Endodermal cell (in vitro differentiated cells): Measurements from ENCODE around the gene DERA. TPM values are rescaled to one million over a fixed set of nuclear protein-coding genes. Genes with fewer than 3 reads are reported as not detected.
A peak's percentile ranks its signal among the peaks of the same experiment; 100 is the strongest.

ENCODE experiments used
- DNase-seq: peaks from one replicate; pipeline ENCODE4 v3.0.0-alpha.2; 2017
- H3K27ac ChIP-seq: 2 replicates; pipeline ENCODE4 v1.5.1; 2013; ENCODE audit warnings: mild to moderate bottlenecking, low read depth, low read length, moderate library complexity
- H3K27me3 ChIP-seq: 2 replicates; pipeline ENCODE4 v1.6.1; 2013; ENCODE audit warnings: mild to moderate bottlenecking, low read length, moderate library complexity; ENCODE audit not compliant: insufficient read depth, control insufficient read depth, poor library complexity, severe bottlenecking
- H3K36me3 ChIP-seq: 2 replicates; pipeline ENCODE4 v1.7.0; 2013; ENCODE audit warnings: mild to moderate bottlenecking, low read length, moderate library complexity; ENCODE audit not compliant: control insufficient read depth, insufficient read depth
- H3K4me1 ChIP-seq: one replicate; pipeline ENCODE4 v1.7.0; 2013; ENCODE audit warnings: low read length; ENCODE audit not compliant: control insufficient read depth, insufficient read depth
- H3K4me3 ChIP-seq: 2 replicates; pipeline ENCODE4 v1.5.1; 2013; ENCODE audit warnings: mild to moderate bottlenecking, low read length, moderate library complexity
- H3K9ac ChIP-seq: 2 replicates; pipeline ENCODE4 v1.6.1; 2013; ENCODE audit warnings: mild to moderate bottlenecking, low read length, moderate library complexity; ENCODE audit not compliant: poor library complexity, severe bottlenecking; ENCODE audit errors: extremely low read depth
- H3K9me3 ChIP-seq: 2 replicates; pipeline ENCODE4 v1.6.1; 2013; ENCODE audit warnings: mild to moderate bottlenecking, low read length, moderate library complexity; ENCODE audit not compliant: control insufficient read depth
- H3K27ac Mint-ChIP-seq: 2 replicates; pipeline ENCODE4 v1.8.0; 2020; ENCODE audit warnings: mixed read lengths
- H3K27me3 Mint-ChIP-seq: 2 replicates; pipeline ENCODE4 v1.8.0; 2021; ENCODE audit warnings: mild to moderate bottlenecking, mixed read lengths; ENCODE audit not compliant: insufficient read depth
- H3K36me3 Mint-ChIP-seq: 2 replicates; pipeline ENCODE4 v1.8.0; 2020; ENCODE audit warnings: low read depth, mixed read lengths
- H3K4me1 Mint-ChIP-seq: 2 replicates; pipeline ENCODE4 v1.8.0; 2020; ENCODE audit warnings: mixed read lengths
- H3K4me3 Mint-ChIP-seq: 2 replicates; pipeline ENCODE4 v1.8.0; 2020; ENCODE audit warnings: mild to moderate bottlenecking, moderate library complexity, mixed read lengths
- H3K9me3 Mint-ChIP-seq: 2 replicates; pipeline ENCODE4 v1.8.0; 2020; ENCODE audit warnings: mild to moderate bottlenecking, mixed read lengths
- WGBS, 2 experiments: methylation state at CpG; one replicate each; pipeline versions ENCODE4 v1.1.5 to v1.1.7; 2013; ENCODE audit warnings: missing lambda C conversion rate in 2 of 2, mixed read lengths in 1 of 2; ENCODE audit not compliant: insufficient coverage in 1 of 2, insufficient read length in 1 of 2; 5-methylcytosine and 5-hydroxymethylcytosine counted together
- total RNA-seq, 2 donors: library from RNA; stranded (reverse); fragmentation: NEBNext Ultra II Directional in 1 of 2; extraction: Animal tissue kit (Norgen Biotek cat#: 25700) in 1 of 2; gene quantifications; 2 replicates in 1 of 2; 3 replicates in 1 of 2; pipeline ENCODE4 v1.2.1, GENCODE V29; 2021
- TF ChIP-seq, protein P1 (sequence below): fragments of 200-600 bp; sonication (generic); conservative IDR thresholded peaks from 2 replicates; pipeline ENCODE4 v1.5.0; 2021; ENCODE audit warnings: antibody characterized with exemption, mild to moderate bottlenecking

DERA gene
- total RNA-seq, 2 donors from 2014 or later: 81.7 to 125 TPM

DNA sequence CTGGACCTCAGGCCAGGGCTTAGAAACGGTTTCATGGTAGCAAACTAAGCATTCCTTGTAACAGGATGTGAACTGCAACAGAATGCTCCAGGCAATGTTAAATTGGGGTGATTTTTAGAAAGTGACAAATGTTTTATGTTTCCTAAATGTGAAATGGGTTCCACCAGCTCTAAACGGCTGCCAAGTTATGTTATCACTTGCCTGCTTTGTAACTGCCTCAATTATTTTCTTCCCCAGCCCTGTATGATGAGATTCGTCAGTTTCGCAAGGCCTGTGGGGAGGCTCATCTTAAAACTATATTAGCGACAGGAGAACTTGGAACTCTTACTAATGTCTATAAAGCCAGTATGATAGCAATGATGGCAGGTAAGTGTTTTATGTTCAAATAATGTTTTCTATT is 70.9 kb downstream of the DERA start:
- DNase-seq: no peak
- peaks cover 66% of the 10 kb centered on the region for H3K4me1 Mint-ChIP-seq
- peaks cover 44% of the 10 kb centered on the region for H3K36me3 Mint-ChIP-seq
- no peak overlapping the region for H3K4me3 ChIP-seq
- H3K9ac ChIP-seq: no peak overlapping the region
- H3K27ac ChIP-seq: no peak overlapping the region
- peaks cover 32% of the 10 kb centered on the region for H3K4me1 ChIP-seq
- TF ChIP-seq, protein P1, sequence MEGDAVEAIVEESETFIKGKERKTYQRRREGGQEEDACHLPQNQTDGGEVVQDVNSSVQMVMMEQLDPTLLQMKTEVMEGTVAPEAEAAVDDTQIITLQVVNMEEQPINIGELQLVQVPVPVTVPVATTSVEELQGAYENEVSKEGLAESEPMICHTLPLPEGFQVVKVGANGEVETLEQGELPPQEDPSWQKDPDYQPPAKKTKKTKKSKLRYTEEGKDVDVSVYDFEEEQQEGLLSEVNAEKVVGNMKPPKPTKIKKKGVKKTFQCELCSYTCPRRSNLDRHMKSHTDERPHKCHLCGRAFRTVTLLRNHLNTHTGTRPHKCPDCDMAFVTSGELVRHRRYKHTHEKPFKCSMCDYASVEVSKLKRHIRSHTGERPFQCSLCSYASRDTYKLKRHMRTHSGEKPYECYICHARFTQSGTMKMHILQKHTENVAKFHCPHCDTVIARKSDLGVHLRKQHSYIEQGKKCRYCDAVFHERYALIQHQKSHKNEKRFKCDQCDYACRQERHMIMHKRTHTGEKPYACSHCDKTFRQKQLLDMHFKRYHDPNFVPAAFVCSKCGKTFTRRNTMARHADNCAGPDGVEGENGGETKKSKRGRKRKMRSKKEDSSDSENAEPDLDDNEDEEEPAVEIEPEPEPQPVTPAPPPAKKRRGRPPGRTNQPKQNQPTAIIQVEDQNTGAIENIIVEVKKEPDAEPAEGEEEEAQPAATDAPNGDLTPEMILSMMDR: no peak
- peaks cover 9% of the 10 kb centered on the region for H3K9me3 ChIP-seq
- H3K27me3 ChIP-seq: no peaks in the 10 kb centered on the region
- 92 to 100% methylated on average over 1 to 5 of the region's 5 CpGs for WGBS, 2 experiments
- H3K36me3 ChIP-seq: peaks cover 24% of the 10 kb centered on the region
- H3K27ac Mint-ChIP-seq: no peak overlapping the region
- H3K27me3 Mint-ChIP-seq: no peaks in the 10 kb centered on the region
- H3K4me3 Mint-ChIP-seq: no peak overlapping the region
- no peaks in the 10 kb centered on the region for H3K9me3 Mint-ChIP-seq

DNA sequence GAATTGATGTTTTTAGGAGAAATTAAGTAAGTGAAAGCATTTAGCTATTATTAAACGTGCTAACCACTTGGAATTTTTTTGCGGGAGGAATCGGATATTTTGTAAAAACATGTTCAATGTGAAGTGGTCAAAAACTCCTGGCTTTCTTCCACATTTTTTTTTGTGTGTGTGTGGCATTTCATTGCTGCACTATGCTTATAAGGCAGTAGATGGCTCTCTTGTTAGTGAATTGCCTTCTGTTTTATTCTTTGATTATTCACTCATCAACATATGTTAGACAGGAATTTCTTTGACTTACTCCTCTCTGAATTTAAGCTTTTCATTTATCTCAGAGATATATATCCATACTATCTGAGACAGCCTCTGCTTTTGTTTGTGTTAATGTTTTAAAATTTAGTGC is 71.3 kb downstream of the DERA start:
- H3K27me3 Mint-ChIP-seq: no peaks in the 10 kb centered on the region
- DNase-seq: no peak
- no peak overlapping the region for H3K27ac Mint-ChIP-seq
- H3K27ac ChIP-seq: no peak overlapping the region
- peaks cover 43% of the 10 kb centered on the region for H3K36me3 Mint-ChIP-seq
- no peak overlapping the region for H3K4me3 Mint-ChIP-seq
- no peaks in the 10 kb centered on the region for H3K9me3 Mint-ChIP-seq
- no peaks in the 10 kb centered on the region for H3K27me3 ChIP-seq
- H3K4me3 ChIP-seq: no peak overlapping the region
- TF ChIP-seq, protein P1: peak; percentile 78
- H3K9me3 ChIP-seq: peaks cover 13% of the 10 kb centered on the region
- peaks cover 31% of the 10 kb centered on the region for H3K4me1 ChIP-seq
- no peak overlapping the region for H3K9ac ChIP-seq
- H3K36me3 ChIP-seq: peaks cover 24% of the 10 kb centered on the region
- 79 to 90% methylated on average over 3 of the region's 3 CpGs for WGBS, 2 experiments
- H3K4me1 Mint-ChIP-seq: peaks cover 66% of the 10 kb centered on the region

DNA sequence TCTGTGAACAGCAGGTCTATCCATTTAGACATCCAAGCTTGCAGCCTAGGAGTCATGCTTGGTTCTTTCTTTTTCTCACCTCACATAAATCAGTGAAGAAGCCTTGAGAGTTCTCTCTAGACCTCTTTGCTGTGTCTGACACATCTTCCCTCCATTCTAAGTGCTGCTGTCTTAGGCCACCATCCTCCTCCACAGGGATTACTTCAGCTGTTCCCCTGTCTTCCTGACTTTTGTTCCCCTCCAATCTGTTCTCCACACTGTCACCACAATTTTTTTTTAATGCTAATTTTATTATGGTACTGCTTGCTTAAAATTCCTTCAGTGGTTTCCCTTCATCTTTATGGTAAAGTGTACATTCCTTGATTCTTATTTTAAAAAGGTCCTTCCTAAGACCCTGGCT is 71.8 kb downstream of the DERA start:
- Histone ChIP-seq H3K27ac (no peak overlapping the region), H3K36me3 (peaks cover 28% of the 10 kb centered on the region), H3K4me1 (peaks cover 31% of the 10 kb centered on the region), H3K9me3 (peaks cover 17% of the 10 kb centered on the region), H3K9ac (no peak overlapping the region), H3K27me3 (no peaks in the 10 kb centered on the region), H3K4me3 (no peak overlapping the region)
- peaks cover 62% of the 10 kb centered on the region for H3K4me1 Mint-ChIP-seq
- DNase-seq: no peak
- peaks cover 43% of the 10 kb centered on the region for H3K36me3 Mint-ChIP-seq
- no peaks in the 10 kb centered on the region for H3K27me3 Mint-ChIP-seq
- TF ChIP-seq, protein P1: no peak
- no peak overlapping the region for H3K4me3 Mint-ChIP-seq
- H3K27ac Mint-ChIP-seq: peak overlapping the region; percentile 9
- no peaks in the 10 kb centered on the region for H3K9me3 Mint-ChIP-seq
